ENCODE results near the gene ELL3. TPM values are rescaled to one million over a fixed set of nuclear protein-coding genes. Genes with fewer than 3 reads are reported as not detected.
"Not testable (repeated sequence)": the region's sequence is repeated elsewhere in the genome, so short reads cannot be mapped to it uniquely, and the experiment has no call there.

The ELL3 gene
- total and polyA plus RNA-seq, 12 donors: 1.2 to 66.8 (median 4.4) TPM

- DNase-seq: no peak
- H3K27ac ChIP-seq: no peak overlapping the region
- H3K4me1 ChIP-seq (replicated peaks in 1 of 2): peaks cover 9 to 36% of the 10 kb centered on the region in 2 donors
- 75 to 86% (median 80%) methylated on average over 3 of the region's 3 CpGs for WGBS, 4 donors
- no peaks in the 10 kb centered on the region for H3K9me3 ChIP-seq (replicated peaks in 1 of 3)
- H3K4me3 ChIP-seq: no peak overlapping the region
- H3K36me3 ChIP-seq (replicated peaks in 1 of 2): peaks cover 0 to 11% of the 10 kb centered on the region in 2 donors
- intact Hi-C loops (cut with DNase I): no loop called here
- no peaks in the 10 kb centered on the region for H3K27me3 ChIP-seq
- TF ChIP-seq POLR2A (IDR thresholded peaks at IDR 0.05): no peak
- TF ChIP-seq CTCF (IDR thresholded peaks at IDR 0.05): no peak
Measured at GRCh38 chr15:43821505-43821904, 44.7 kb upstream of the ELL3 start.

- H3K4me3 ChIP-seq; intact Hi-C loops (cut with DNase I): not testable (repeated sequence)
- peaks cover 0 to 74% of the 10 kb centered on the region in 2 donors for H3K36me3 ChIP-seq (replicated peaks in 1 of 2)
Measured at GRCh38 chr15:43815064-43815463, 38.3 kb upstream of the ELL3 start.

GRCh38 chr15:43808960-43809678 is 32.4 kb upstream of the ELL3 start:
- H3K4me1 ChIP-seq (replicated peaks in 1 of 2): no peaks in the 10 kb centered on the region
- H3K27ac ChIP-seq: no peak overlapping the region
- DNase-seq: peak in 1 of 7 donors; percentile 10
- no peak for TF ChIP-seq CTCF (IDR thresholded peaks at IDR 0.05)
- no peak for TF ChIP-seq POLR2A (IDR thresholded peaks at IDR 0.05)
- 86 to 89% (median 87%) methylated on average over 6 of the region's 6 CpGs for WGBS, 4 donors
- H3K9me3 ChIP-seq (replicated peaks in 1 of 3): no peaks in the 10 kb centered on the region
- no peaks in the 10 kb centered on the region for H3K27me3 ChIP-seq
- intact Hi-C loops (cut with DNase I): no loop called here
- H3K4me3 ChIP-seq: no peak overlapping the region
- peaks cover 0 to 98% of the 10 kb centered on the region in 2 donors for H3K36me3 ChIP-seq (replicated peaks in 1 of 2)

More at GRCh38 chr15:43815064-43815463, 38.3 kb upstream of the ELL3 start:
- H3K9me3 ChIP-seq (replicated peaks in 1 of 3); H3K27me3 ChIP-seq; DNase-seq; H3K27ac ChIP-seq; H3K4me1 ChIP-seq (replicated peaks in 1 of 2): not testable (repeated sequence)
- WGBS, 4 donors: 86 to 95% (median 92%) methylated on average over 5 of the region's 5 CpGs

- Histone ChIP-seq H3K9me3 (replicated peaks in 1 of 3) (no peaks in the 10 kb centered on the region), H3K36me3 (replicated peaks in 1 of 2) (peaks cover 0 to 98% of the 10 kb centered on the region in 2 donors), H3K4me3 (no peak overlapping the region), H3K4me1 (replicated peaks in 1 of 2) (no peaks in the 10 kb centered on the region), H3K27ac (no peak overlapping the region), H3K27me3 (no peaks in the 10 kb centered on the region)
- peak in 1 of 7 donors; percentile 23 for DNase-seq
- intact Hi-C loops (cut with DNase I): no loop called here
- 94 to 96% (median 95%) methylated on average over 5 of the region's 5 CpGs for WGBS, 4 donors
- TF ChIP-seq POLR2A (IDR thresholded peaks at IDR 0.05) (no peak), CTCF (IDR thresholded peaks at IDR 0.05) (no peak)
Measured at GRCh38 chr15:43808435-43808950, 31.7 kb upstream of the ELL3 start.

GRCh38 chr15:43802676-43803075 is 25.9 kb upstream of the ELL3 start:
- Histone ChIP-seq H3K4me1 (replicated peaks in 1 of 2) (peaks cover 10 to 23% of the 10 kb centered on the region in 2 donors), H3K36me3 (replicated peaks in 1 of 2) (peaks cover 0 to 77% of the 10 kb centered on the region in 2 donors)
- intact Hi-C loops (cut with DNase I); H3K27ac ChIP-seq; DNase-seq; H3K9me3 ChIP-seq (replicated peaks in 1 of 3); H3K4me3 ChIP-seq; H3K27me3 ChIP-seq: not testable (repeated sequence)
- 95 to 99% (median 98%) methylated on average over 7 of the region's 7 CpGs for WGBS, 4 donors
